ENCODE data around the gene KCNG3. TPM values are rescaled to one million over a fixed set of nuclear protein-coding genes. Genes with fewer than 3 reads are reported as not detected.
A peak's percentile ranks its signal among the peaks of the same experiment; 100 is the strongest.

KCNG3 gene
- total RNA-seq, 1 experiment from 2014 or later: 1.3 TPM

- no peak for TF ChIP-seq EZH2 (IDR thresholded peaks at IDR 0.05; ENCODE audit: low read depth)
- TF ChIP-seq, protein P1, sequence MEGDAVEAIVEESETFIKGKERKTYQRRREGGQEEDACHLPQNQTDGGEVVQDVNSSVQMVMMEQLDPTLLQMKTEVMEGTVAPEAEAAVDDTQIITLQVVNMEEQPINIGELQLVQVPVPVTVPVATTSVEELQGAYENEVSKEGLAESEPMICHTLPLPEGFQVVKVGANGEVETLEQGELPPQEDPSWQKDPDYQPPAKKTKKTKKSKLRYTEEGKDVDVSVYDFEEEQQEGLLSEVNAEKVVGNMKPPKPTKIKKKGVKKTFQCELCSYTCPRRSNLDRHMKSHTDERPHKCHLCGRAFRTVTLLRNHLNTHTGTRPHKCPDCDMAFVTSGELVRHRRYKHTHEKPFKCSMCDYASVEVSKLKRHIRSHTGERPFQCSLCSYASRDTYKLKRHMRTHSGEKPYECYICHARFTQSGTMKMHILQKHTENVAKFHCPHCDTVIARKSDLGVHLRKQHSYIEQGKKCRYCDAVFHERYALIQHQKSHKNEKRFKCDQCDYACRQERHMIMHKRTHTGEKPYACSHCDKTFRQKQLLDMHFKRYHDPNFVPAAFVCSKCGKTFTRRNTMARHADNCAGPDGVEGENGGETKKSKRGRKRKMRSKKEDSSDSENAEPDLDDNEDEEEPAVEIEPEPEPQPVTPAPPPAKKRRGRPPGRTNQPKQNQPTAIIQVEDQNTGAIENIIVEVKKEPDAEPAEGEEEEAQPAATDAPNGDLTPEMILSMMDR (conservative IDR thresholded peaks at IDR 0.05): no peak
- CTCF ChIA-PET: no interaction called here
- no peak overlapping the region for H3K4me3 ChIP-seq
- H3K4me2 ChIP-seq: no peak overlapping the region
- H3K27me3 ChIP-seq (ENCODE audit: insufficient read depth, low read depth): no peaks in the 10 kb centered on the region
- no peaks in the 10 kb centered on the region for H4K20me1 ChIP-seq (ENCODE audit: insufficient read depth)
- no peak for DNase-seq
- no peaks in the 10 kb centered on the region for H3K9me3 ChIP-seq (ENCODE audit: insufficient read depth, low read depth)
- H3K9me2 ChIP-seq (ENCODE audit: insufficient read depth): no peaks in the 10 kb centered on the region
- no TSS peak for BruUV-seq (replicated peaks)
- intact Hi-C loops (cut with micrococcal nuclease; ENCODE audit: unreplicated experiment): no loop called here
- POLR2A ChIA-PET (ENCODE audit: unreplicated experiment): no interaction called here
- H3K79me2 ChIP-seq (ENCODE audit: low read depth): no peaks in the 10 kb centered on the region
- H3K36me3 ChIP-seq (ENCODE audit: low read depth): no peaks in the 10 kb centered on the region
- no peak overlapping the region for H2AFZ ChIP-seq
- no peaks in the 10 kb centered on the region for H3F3A ChIP-seq (ENCODE audit: insufficient read depth, low read depth)
- H3K27ac ChIP-seq: no peak overlapping the region
- no peaks in the 10 kb centered on the region for H3K4me1 ChIP-seq (replicated peaks; ENCODE audit: insufficient read depth)
These were observed 9.5 kb upstream of the KCNG3 start for GRCh38 chr2:42503291-42503690.

DNA sequence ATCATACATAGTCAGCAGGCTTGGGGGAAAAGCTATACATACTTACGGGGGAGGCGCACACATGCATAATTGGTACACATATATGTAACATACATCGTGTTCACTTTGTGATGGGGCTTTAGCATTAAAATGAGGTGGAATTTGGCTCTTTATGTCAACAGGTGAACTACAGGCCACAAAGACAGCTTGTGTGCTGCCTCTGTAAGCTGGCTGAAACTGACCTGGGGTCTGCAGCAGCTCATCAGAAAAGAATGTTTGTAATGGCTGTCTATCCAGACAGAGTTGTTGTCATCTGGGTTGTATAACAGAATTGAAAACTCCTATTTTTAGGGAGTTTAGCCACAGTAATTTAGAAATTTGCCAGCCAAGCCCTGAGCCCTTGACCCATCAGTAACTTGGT is 4.7 kb upstream of the KCNG3 start:
- Histone ChIP-seq H3F3A (ENCODE audit: insufficient read depth, low read depth) (peaks cover 6% of the 10 kb centered on the region; the same call in 1 of the 2 replicates), H3K4me2 (no peak overlapping the region), H3K27ac (no peak overlapping the region), H3K36me3 (ENCODE audit: low read depth) (no peaks in the 10 kb centered on the region), H3K79me2 (ENCODE audit: low read depth) (no peaks in the 10 kb centered on the region), H3K4me1 (replicated peaks; ENCODE audit: insufficient read depth) (peaks cover 12% of the 10 kb centered on the region), H3K9me2 (ENCODE audit: insufficient read depth) (no peaks in the 10 kb centered on the region), H3K4me3 (no peak overlapping the region), H4K20me1 (ENCODE audit: insufficient read depth) (no peaks in the 10 kb centered on the region), H3K27me3 (ENCODE audit: insufficient read depth, low read depth) (no peaks in the 10 kb centered on the region), H3K9me3 (ENCODE audit: insufficient read depth, low read depth) (no peaks in the 10 kb centered on the region), H2AFZ (no peak overlapping the region)
- DNase-seq: no peak
- CTCF ChIA-PET: interaction anchor here (0.6 kb wide), 2 partner anchors 166 to 407 kb away, joined by 3 to 4 read pairs; no protein-coding TSS in a partner anchor
- POLR2A ChIA-PET (ENCODE audit: unreplicated experiment): no interaction called here
- TF ChIP-seq, protein P1 (conservative IDR thresholded peaks at IDR 0.05): no peak
- no peak for TF ChIP-seq EZH2 (IDR thresholded peaks at IDR 0.05; ENCODE audit: low read depth)
- intact Hi-C loops (cut with micrococcal nuclease; ENCODE audit: unreplicated experiment): no loop called here
- no TSS peak for BruUV-seq (replicated peaks)

- Histone ChIP-seq H2AFZ (peak overlapping the region; percentile 59), H3K4me2 (peak overlapping the region; percentile 94), H3F3A (ENCODE audit: insufficient read depth, low read depth) (peaks cover 16% of the 10 kb centered on the region; the same call in 1 of the 2 replicates), H4K20me1 (ENCODE audit: insufficient read depth) (no peaks in the 10 kb centered on the region), H3K9me2 (ENCODE audit: insufficient read depth) (no peaks in the 10 kb centered on the region), H3K4me1 (replicated peaks; ENCODE audit: insufficient read depth) (peaks cover 25% of the 10 kb centered on the region), H3K79me2 (ENCODE audit: low read depth) (no peaks in the 10 kb centered on the region; the same call in 1 of the 2 replicates), H3K9me3 (ENCODE audit: insufficient read depth, low read depth) (no peaks in the 10 kb centered on the region), H3K27ac (peak overlapping the region; percentile 7; the same call in 1 of the 2 replicates), H3K4me3 (peak overlapping the region; percentile 48), H3K27me3 (ENCODE audit: insufficient read depth, low read depth) (no peaks in the 10 kb centered on the region), H3K36me3 (ENCODE audit: low read depth) (no peaks in the 10 kb centered on the region)
- no peak for TF ChIP-seq EZH2 (IDR thresholded peaks at IDR 0.05; ENCODE audit: low read depth)
- TF ChIP-seq, protein P1 (conservative IDR thresholded peaks at IDR 0.05): no peak
- ChIA-PET POLR2A (ENCODE audit: unreplicated experiment) (no interaction called here), CTCF (interaction anchor here (1.1 kb wide), 1 partner anchor 92 kb away, joined by 3 read pairs; no protein-coding TSS in a partner anchor)
- DNase-seq: peak in 1 of 2 experiments; percentile 16
- BruUV-seq (replicated peaks): no TSS peak
- intact Hi-C loops (cut with micrococcal nuclease; ENCODE audit: unreplicated experiment): loop anchor here (1.0 to 2.0 kb wide), 3 partner anchors 67 to 315 kb away; no protein-coding TSS in a partner anchor
These were observed 1.8 kb upstream of the KCNG3 start for GRCh38 chr2:42495611-42496010.

Data from PC-9 (cell line).